Nucleus accumbens (tissue), 56 donors: ENCODE measurements around the gene MSL3B.
"Not testable (repeated sequence)": the region's sequence is repeated elsewhere in the genome, so short reads cannot be mapped to it uniquely, and the experiment has no call there.

Experiments
- DNase-seq, 56 donors: peaks; one replicate each; lab custom pipeline; 2025; lab: John Stamatoyannopoulos, UW

Gene MSL3B

DNA sequence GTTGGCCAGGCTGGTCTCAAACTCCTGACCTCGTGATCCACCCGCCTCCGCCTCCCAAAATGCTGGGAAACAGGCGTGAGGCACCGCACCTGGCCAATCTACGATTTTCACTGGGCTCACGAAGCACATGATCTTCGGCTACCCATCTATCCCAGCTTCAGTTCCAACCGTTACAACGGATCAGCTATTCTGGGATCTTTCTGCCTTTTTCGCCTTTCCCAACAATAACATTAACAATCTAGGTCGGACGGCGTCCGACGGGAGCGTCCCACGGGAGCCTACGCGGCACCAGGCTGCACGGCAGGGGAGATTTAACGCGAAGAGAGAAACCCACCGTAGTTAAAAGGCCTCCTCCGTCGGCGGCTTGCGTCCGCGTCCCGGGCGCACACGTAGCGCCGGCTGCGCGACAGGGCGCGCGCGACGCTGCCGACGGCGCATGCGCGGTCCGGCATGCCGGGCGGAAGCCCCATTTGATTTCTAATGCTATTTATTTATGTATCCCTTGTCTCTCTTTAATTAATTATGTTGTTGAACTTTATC, at the start of gene MSL3B:
Gene MSL3B (minus strand): TSS at position 394 of the 540 bp plus-strand sequence.
- DNase-seq: peak in 7 of 56 donors; percentile 9 to 34 (median 14)

DNA sequence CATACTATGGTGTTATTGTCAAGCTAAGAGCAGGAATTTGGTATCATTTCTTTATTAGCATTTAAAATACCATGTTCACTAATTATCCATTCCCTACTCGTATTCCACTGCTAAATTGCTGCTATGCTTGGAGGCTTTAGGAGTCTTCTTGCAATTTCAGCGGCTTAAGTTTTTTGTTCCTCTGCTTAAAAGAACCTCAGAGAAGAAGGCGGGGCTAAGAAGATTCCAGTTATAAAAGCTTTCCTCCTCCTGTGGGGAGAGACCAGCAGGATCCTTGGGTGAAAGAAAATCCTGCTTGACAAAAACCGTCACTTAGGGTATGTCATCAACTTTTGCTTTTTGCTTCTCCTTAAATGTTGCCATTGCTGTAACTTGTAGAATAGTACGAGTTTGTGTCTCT, 48.9 kb upstream of the MSL3B start, which contains the start of gene TRPM8:
Gene TRPM8 (plus strand): TSS at position 258 of the 400 bp plus-strand sequence. CDS start 9,165 bp downstream, outside the sequence.
- DNase-seq: no peak

DNA sequence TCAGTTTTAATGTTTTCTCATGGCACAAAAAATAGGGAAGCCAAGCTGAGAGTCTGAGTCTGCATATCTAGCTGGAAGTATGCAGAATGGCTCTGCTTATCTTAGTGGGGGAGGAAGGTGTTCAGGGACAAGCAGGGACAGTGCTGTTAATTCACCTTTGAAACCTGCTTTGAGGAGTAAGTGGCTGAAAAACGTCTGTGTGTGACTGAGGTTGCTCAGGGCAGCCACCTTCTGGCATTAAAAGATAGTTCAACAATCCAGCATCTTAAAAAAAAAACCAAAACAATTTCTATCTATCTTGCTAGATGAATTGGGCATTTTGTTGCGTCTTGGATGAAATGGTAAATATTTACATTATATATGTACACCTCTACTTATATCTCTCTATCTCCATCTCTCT, 46.9 kb upstream of the MSL3B start:
- peak in 1 of 56 donors; percentile 2 for DNase-seq

DNA sequence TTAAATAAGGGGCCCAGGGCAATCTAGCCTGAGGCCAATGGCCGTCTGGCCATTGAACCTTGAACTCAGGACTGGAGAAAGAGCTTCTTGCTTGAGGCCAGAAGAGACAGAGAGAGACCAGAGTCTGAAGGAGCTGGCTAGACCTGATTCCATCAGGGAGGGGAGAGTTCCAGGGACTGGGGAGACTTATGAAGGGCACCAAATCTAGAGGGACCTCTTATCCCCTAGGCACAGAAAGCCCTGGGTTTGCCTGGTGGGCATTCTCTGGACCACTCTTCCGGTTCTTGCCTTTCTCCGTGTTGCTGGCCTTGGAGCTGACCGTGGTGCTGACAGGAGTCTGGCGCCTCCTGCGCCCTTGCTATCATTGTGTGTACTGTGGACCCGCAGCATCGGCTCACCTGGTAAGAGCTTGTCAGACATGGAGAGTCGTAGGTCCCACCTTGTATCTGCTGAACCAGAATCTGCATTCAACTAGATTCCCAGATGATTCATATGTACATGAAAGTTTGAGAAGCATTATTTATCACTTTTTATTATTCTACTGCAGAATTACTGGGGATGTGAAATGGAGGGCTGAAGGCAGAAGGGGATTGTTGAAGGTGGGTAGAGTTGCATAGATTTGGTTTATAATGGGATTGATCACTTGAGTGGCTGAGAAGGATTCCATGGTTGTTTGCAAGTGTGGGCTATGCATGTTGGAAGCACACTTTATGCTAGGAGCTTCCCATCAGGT, 44.7 kb upstream of the MSL3B start:
- no peak for DNase-seq

DNA sequence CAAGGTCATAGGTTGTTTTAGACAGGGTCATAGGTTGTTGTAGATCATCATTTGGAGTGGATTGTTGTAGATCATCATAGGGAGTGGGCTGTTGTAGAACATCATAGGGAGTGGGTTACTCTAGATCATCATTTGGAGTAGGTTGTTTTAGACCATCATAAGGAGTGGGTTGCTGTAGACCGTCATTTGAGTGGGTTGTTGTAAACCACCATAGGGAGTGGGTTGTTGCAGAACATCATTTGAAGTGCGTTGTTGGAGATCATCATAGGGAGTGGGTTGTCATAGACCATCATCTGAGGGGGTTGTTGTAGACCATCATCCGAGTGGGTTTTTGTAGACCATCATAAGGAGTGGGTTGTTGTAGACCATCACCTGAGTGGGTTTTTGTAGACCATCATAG, 39.4 kb upstream of the MSL3B start:
- DNase-seq: no peak

DNA sequence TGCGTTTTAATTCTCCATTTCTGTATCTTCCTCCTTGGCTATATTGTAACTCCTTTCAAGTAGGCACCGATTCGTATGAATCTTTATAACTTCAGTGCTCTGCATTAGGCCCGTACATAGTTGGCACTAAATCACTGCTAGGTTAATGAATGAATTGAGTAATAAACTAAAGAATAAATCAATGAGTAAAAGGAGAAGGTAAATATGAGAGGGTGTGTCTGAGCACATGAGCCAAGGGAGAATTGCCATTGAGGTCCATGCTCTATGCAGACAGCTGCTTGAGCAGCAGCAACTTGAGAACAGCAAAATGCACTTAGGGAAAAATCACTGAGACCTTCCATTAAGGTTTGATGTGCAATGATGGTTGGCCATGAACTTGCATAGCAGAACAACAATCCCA, 37.8 kb upstream of the MSL3B start:
- DNase-seq: no peak

DNA sequence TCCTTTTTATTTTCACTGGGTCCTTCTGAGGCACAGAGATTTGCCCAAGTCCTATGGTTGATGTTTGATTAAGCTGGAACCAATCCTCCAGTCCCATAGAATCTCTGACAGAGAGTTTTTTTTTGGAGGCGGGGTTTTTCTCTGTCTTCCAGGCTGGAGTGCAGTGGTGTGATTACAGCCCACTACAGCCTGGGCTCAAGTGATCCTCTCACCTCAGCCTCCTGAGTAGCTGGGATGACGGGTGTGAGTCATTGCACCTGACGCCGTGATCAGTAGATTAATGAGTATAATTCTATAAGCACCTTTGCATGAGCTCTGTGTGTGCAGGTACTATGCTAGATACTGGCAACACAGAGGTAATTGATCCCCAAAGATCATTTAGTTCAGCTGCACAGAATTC, 33.7 kb upstream of the MSL3B start:
- no peak for DNase-seq

DNA sequence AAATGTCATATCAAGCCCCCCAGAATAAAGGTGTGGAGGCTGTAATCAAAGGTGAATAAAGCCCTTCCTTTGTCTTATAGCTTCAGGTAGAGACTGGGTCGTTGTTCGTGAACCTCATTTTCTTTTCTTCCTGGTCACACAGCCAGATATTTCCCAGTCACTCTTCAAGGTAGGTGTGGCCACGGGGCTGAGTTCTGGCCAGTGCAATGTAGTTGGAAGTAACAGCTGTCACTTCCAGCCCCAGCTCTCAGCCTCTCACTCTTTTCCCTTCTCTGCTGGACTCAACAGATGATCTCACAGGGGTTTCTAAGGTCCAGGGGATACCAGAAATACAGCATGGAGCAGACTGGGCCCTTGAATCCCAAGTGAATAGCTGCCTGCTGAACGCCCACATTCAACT, 33.2 kb upstream of the MSL3B start:
- DNase-seq: no peak

DNA sequence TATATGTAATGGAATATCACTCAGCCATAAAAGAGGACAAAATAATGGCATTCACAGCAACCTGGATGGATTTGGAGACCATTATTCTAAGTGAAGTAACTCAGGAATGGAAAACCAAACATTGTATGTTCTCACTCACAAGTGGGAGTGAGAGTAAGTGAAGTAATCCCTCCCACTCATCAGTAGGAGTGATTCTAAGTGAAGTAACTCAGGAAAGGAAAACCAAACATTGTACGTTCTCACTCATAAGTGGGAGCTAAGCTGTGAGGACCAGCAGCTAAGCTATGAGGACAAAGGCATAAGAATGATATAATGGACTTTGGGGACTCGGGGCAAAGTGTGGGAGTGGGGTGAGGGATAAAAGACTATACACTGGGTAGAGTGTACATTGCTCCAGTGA, 28.1 kb upstream of the MSL3B start:
- not testable (repeated sequence) for DNase-seq

DNA sequence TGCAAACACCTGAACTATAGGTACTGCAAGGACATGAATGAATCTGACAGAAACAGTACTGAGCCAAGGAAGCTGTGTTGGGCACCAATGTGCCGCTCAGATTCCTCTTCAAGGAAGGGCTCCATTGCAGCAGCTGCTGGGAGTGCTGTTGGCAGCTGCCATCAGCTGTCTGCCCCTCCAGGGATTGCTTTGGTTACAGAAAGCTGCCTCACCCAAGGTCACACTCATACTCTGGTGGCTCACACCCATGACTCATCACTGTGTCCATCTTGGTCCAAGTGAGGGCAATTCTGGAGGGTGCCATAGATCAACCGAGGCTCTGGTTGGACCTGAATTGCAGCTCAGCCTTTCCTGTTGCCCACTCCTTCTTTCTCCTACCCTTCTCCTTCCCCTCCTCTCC, 24.6 kb upstream of the MSL3B start:
- no peak for DNase-seq

DNA sequence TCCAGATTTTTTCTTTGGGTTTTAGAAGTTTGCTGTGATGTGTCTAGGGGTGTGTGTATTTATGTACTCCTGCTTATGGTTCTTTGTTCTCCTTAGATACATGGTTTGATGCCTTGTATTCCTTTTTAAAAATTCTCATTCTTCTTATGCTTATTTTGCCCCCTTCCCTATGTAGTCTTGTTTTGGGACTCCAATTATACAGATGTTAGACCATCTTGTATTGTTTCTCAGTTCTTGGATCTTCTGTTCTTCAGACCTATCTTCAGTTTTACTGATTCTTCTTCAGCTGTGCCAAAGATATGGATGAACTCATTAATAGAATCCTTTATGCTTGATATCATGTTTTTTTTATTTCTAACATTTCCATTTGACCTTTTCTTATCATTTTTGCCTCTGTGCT, 14.2 kb upstream of the MSL3B start:
- DNase-seq: no peak

DNA sequence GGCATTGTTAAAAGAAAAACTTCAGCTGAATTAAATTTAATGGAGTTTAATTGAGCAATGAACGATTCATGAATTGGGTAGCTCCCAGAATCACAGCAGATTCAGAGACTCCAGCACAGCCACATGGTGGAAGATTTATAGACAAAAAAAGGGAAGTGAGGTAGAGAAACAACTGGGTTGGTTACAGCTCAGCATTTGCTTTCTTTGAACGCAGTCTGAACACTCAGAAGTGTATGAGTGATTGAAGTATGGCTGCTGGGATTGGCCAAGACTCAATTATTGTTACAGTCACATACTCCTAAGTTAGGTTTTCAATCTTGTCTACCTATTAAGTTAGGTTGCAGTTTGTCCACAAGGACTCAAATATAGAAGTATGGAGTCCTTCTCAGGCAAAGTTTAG, 3.9 kb upstream of the MSL3B start:
- DNase-seq: not testable (repeated sequence)

DNA sequence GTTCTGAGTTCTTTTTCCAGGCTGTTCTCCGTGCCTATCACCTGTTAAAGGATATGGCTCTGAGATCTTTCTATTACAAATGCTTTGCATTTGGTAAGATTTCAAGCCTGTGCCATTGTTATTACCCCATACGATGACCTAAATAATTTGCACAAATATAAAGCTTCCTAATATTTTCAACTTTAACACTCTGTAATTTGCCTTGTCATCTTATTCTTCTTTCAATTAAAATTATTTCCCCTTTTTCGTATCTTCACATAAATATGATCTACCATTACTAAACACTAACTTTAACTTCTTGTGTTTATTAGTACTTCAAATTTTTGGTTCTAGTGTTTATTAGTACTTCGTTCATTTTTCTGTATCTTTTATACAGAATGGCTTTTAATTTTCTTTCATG, 3.2 kb upstream of the MSL3B start:
- no peak for DNase-seq

DNA sequence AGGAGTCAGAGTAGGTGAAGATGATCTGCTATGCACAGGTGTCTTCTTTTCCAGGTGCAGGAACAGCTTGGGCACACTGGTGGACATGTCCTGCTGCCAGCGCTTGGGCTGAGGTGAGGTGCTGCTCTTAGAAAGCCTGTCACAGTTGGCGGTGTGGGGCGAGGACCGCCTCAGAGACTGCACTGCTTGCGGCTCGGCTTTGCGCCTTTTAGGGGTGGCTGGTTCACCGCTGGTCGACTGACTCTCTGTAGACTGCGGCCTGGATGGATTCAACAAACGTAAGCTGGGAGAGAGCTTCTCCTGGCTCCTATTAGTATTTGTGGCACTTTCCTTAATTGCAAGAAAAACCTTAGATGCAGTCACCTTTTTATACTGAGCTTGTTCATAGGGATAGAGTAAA, 1.7 kb downstream of the MSL3B start:
- no peak for DNase-seq

DNA sequence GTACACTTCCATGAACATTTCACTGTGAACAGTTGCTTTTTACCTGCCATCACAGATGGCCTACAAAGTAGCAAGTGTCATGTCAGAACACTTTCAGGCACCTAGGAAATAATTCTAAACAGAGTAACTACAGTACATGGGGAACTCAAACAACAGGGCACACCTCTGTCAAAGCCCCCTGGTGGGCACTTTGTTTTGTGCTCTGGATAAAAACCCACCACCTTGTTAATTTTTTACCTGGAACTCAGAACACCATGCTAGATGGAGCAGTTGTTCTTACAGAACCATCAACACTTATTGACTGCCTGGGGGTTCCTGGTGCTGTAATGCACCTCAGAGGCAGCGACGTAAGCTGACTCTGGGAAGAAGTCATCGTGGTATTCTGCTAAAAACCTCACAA, 2.3 kb downstream of the MSL3B start:
- no peak for DNase-seq

DNA sequence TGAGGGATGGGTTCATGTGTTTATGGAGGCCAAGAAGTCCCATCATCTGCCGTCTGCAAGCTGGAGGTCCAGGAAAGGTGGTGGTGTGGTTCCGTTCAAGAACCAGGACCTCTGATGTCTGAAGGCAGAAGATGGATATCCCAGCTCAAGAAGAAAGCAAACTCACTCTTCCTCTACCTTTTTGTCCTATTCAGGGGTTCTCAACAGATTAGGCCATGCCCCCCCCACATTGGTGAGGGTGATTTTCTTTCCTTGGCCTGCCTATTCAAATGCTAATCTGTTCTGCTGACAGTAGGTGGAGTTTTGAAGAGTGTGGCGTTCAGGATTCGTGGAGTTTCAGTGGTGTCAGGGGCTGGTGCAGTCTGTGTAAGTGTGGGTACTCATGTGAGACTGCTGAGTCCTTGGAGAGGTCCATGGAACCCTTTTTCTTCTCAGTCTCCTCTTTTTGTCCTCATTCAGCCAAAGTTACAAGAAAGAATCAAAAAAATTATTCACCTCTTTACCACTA, 5.9 kb downstream of the MSL3B start:
- no peak for DNase-seq

DNA sequence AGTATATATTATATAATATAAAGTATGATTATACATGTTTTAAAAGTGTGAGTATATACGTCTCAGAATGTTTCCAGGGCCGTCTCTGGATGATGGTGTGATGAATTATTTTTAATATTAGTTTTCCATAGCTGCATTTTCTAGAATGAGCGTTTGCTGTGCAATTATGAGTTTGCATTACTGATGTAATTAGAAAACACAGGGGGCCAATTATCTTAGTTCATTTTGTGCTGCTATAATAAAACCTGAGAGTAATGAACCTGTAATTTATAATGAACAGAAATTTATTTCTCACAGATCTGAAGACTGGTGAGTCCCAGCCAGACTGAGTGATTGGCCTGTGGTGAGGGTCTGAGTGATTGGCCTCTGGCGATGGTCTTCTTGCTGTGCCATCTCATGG, 9.9 kb downstream of the MSL3B start:
- DNase-seq: no peak

DNA sequence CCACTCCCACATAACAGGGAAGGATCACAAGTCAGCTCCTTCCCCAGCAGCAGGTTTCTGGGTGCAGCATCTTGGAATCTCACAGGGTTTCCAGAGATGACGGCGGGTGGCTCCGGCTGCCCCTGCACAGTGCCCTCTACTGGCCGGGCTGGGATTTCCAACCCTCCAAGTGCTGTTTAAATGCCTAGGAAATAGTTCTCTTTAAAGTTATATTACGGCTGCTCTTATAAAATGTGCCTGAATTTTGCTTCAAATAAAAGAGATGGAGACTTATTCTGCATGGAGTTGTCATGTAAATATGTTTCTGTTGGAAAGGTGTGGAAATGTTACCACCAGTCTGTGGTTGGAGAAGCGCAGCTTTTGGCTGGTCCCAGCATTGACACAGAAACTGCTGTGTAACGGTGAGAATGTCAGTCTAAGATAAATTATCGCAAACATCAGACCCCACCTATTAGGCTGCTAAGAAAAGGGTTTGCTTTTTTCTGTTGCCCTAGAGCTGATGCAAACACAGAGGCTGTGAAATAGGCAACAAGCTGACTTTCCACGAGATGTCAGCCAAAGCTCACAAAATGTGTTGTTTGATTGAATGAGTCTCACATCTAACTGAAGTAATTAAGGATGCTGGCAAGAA, 10.6 kb downstream of the MSL3B start:
- peak in 1 of 56 donors; percentile 4 for DNase-seq

DNA sequence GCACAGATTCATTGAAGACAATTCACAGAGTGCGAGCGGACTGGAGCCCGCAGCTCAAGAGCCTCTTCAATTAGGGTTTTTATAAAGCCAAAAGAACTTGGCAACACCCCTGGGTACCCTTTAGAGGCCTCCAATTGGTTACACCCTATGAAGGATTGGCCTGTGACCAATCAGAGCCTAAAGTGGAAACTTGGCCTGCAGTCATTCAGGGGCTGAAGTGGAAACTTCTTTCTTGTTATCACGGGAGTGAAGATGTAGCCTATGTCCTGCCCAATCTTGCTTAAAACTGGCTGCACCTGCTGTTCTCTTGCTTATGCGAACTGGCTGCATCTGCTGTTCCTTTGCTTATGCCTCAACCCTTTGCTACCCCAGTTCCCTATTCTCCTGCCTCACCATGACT, 12.0 kb downstream of the MSL3B start:
- DNase-seq: no peak

DNA sequence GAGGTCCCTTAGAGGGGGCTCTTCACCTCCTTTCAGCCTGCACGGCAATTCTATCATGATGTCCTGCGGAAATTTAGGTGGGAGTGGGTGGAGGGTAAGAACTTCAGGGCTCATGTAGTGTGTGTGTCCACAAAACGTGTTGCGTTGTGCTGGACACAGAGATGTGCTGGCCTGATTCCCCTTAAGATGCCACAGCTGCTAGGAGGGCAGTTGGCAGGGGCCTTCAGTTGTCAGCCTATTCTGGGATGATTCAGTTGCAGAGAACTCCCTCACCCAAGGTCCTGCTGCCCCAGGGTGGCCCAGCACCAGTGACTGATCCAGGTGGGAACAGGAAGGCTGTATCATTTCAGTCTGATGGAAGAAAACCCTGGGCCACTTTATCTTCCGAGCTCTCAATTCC, 12.8 kb downstream of the MSL3B start:
- no peak for DNase-seq

DNA sequence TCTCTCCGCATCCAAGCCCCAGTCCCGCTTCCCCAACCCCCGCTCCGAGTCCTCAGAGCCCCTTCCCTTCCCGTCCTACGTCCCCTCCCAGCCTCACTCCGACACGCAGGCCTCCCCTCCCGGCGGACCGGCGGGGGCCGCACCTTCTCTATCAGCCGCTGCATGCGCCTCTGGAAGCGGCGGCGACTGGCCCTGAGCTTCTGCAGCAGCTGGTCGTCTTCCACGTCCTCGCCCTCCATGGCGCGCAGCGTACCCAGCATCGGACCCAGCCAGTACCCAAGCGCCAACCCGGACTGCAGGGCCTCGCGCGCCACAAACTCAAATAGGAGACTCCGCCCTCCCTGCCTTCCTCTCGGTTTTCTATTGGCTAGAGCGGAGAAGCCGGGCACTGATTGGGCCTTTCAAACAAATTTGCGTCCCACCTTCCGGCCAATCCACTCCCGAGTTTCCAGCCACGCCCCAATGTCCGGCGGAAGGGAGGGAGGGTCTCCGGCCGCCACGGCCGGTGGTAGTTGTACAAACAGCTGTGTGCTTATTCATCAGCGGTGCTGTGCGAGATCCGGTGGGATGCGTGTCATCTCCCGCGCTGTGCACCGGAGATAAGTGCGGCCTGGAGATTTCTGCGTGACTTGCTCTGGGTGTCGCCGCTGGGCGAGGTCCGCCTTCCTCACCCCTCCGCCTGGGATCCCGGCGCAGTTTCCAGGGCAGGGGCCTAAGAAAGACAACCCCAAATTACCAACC, 13.8 kb downstream of the MSL3B start, which contains the start of gene HJURP:
Gene HJURP (minus strand): TSS at position 295 of the 741 bp plus-strand sequence. CDS start 35 bp downstream, at position 260.
- peak; percentile 58 to 96 (median 88) for DNase-seq
